IPS DF 19.7 (cell line): ENCODE data around the gene INCA1.
"Not testable (repeated sequence)": the region's sequence is repeated elsewhere in the genome, so short reads cannot be mapped to it uniquely, and the experiment has no call there.

Source experiments
- DNase-seq: peaks from one replicate; pipeline ENCODE4 v3.0.0-alpha.2; 2013; ENCODE audit warnings: low read depth, low spot score

INCA1 gene, protein sequence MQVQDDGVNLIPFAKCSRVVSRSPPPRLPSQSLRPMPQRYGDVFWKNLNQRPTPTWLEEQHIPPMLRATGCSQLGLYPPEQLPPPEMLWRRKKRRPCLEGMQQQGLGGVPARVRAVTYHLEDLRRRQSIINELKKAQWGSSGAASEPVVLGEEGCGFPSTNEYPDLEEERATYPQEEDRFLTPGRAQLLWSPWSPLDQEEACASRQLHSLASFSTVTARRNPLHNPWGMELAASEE

GRCh38 chr17:4997302-4998026 lies at the start of gene INCA1, which contains the start of gene KIF1C:
TSS of gene INCA1 (minus strand) at chr17:4997522. CDS start at chr17:4994437, 3,085 bp downstream.
TSS of gene KIF1C (plus strand) at chr17:4997950. CDS start at chr17:5000247, 2,297 bp downstream.
- no peak for DNase-seq

DNA sequence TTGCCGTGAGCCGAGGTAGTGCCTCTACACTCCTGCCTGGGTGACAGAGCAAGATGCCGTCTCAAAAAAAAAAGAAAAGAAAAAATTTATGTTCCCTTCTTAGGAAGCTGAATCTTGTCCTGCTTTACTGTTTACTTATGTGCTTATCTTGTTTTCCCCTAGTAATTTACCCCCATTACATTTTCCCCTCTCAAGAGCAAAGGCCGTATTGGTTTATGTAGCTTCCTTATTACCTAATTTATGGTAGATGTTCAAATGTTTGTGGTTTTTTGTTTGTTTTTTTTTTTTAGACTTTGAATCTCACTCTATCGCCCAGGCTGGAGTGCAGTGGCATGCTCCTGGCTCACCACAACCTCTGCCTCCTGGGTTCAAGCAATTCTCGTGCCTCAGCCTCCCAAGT lies 48.2 kb upstream of the INCA1 start:
- no peak for DNase-seq

- DNase-seq = no peak
Measured at GRCh38 chr17:5044630-5045029, 47.3 kb upstream of the INCA1 start.

DNA sequence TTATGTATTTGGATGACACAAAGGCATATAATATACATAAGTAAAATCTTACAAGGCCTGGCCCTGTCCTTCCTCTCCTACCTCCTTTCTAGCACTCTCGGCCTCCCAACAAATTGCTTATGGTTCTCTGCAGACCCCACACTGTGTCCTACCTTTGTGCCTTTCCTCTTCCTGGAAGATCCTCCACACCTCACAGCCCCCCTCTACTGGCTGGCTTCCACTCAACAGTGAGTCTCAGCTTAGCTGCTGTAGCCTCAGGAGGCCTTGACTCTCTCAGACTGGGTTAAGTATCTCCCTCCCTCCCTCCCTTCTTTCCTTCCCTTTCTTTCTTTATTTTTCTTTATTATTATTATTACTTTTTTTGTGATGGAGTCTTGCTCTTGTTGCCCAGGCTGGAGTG lies 46.2 kb upstream of the INCA1 start:
- no peak for DNase-seq

DNA sequence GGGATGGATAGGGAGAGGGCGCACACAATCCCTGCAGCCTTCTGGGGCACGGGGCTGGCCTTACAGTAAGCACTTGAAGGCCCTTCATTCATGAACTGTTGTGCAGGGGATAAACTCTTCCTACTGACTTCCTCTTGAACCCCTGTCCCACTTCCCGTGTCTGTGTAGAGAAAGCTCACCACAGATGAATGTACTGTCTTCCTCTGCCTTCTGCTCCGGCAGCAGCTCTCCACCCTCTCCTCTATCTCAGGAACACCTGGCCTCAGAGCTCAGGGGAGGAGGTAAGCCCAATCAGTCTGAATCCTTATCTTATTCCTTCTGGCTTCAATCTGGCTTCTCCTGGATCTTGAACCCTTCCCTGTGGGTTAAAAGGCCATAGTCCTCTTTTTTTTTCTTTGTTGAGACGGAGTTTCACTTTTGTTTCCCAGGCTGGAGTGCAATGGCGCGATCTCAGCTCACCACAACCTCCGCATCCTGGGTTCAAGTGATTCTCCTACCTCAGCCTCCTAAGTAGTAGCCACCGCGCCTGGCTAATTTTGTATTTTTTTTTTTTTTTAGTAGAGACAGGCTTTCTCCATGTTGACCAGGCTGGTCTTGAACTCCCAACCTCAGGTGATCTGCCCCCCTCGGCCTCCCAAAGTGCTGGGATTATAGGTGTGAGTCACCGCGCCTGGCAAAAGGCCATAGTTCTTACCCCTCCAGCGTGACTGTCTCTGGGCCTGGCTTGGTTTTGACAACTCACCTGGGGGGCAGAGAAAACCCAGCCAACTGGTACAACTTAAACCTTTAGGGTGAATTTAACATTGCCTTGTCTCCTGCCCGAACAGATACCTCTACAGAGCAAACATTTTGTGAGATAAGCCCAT lies 45.1 kb upstream of the INCA1 start:
- DNase-seq = no peak

DNA sequence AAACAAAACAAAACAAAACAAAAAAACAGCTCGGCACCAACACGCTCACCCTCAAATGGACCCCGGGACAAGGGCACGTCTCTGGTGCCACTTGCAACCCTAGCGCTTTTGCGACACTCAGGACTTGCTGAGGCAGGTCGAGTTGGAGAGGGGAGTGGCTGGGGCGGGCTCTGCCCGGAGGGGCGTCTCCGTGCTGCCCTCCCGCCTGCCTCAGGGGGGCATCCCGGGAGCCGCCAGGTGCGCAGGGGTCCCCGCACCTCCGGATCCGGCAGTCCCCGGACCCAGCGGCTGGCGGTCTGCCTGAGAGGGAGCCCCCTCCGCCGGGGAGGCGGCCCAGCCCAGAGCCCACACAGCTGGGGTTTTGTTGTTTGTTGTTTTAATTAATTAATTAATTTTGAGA lies 38.0 kb upstream of the INCA1 start, which contains the start of gene SLC52A1:
Gene SLC52A1 (minus strand): TSS at position 112 of the 400 bp plus-strand sequence. CDS start 820 bp downstream, outside the sequence.
- DNase-seq = no peak

GRCh38 chr17:5034651-5035050 lies 37.3 kb upstream of the INCA1 start:
- DNase-seq = no peak

DNA sequence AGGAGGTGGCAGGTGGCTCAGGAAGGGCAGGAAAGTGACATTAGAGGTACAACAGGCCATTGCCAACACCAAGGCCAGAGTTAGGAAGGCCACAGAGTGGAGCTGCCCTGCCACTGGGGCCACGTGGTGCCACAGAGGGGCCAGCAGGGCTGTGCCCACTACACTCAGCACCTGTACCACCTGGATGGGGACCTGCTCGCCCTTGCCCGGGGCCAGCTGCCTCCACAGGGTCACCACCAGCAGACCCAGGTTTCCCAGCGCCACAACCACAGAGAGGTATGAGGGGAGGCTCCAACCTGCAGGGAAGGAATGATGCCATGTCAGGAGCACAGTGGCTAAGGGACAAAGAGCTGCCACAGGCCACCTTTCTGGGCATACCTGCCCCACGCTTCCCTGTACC lies 36.7 kb upstream of the INCA1 start:
- DNase-seq = no peak

DNA sequence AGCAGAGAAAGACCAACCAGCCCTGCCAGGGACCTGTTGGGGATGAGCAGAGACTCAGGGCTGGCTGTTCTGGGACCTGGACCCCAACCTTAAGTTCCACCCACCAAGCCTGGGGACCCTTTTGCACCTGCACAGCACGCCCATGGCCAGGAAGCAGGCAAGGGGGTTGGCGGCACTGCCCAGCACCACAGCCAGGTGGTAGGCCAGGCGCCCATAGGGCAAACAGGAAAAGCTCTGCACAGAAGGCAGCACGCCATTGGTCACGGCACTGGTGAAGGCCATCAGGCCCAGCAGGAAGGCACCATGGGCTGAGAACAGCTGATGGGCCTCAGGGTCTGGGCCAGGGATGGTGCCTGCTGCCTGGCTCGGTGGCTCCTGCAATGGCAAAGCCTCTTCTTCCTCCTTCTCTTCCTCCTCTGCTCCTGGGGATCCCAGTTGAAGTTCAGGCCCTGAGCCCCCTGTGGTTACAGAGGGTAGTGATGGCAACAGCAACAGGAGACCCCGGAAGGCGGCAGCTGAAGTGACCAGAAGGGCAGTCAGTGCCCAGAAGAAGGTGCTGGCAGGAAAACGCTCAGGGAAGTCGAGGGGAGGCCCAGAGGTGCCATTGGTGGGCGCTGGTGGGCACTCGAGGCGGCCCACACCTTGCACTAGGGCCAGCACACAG lies 36.2 kb upstream of the INCA1 start:
- no peak for DNase-seq

DNA sequence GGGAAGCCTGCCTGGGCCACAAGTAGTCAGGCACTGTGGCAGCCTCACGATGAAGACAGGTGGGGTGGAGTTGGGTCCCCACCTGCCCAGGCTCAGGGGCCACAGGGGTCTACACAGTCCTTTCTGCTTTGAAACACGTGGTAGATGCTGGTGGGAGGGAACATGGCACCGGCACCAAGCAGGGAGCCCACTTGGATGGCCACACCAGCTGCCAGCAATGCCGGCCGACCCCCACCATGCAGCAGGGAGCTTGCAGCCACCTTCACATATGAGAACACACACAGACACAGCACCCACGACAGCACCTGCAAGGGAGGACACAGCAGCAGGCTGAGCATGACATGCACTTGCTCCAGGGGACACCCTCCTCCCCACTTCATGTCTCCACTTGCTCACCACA lies 35.5 kb upstream of the INCA1 start:
- no peak for DNase-seq

DNA sequence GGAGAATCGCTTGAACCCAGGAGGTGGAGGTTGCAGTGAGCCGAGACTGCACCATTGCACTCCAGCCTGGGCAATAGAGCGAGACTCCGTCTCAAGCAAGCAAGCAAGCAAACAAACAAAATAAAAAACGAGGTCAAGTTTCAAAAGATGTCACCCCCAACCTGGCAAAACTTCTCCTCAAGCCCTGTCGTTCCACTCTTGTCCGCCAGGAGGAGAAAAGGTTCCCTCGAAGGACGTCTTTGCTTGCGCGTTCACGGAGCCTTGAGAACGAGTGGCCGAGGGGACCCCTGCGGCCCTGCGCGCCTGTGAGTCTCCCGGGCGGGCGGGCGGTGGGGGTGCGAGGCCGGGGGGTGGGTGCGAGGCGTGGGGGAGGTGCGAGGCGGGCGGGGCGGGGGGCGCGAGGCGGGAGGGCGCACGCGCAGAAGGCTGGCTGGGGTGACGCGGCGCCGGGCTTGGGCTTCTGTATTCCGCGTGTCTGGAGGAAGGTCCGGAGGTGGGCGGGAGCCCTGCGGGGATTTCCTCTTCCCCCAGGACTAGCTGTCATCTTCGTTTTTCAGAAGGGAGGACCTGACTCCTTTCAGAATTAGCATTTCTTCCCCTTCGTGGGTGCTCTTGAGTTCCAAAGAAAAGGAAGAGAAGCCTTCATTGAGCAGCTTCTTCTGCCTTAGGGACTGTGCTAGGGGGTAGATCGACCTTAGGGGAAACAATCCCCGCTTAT lies 34.2 kb upstream of the INCA1 start:
- DNase-seq = no peak

GRCh38 chr17:5030168-5030567 lies 32.8 kb upstream of the INCA1 start:
- DNase-seq = not testable (repeated sequence)

DNA sequence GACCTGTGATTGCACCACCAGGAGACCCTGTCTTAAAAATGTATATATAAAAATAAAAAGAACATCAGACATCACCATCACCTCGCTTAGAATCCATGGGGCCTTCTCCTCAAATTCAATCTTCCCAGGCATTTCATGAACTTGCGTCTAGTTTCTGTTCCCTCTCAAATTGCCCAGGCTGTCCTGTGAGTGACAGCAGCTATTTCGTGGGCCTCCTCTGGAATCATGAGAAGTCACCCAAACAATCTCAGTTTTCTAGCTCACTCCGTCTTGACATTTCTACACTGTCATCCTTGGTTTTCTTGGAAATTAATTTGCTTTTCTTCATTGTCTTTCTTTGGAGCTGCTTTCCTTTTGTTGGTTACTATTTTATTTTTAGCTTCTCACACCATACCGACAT lies 30.6 kb upstream of the INCA1 start:
- no peak for DNase-seq

DNA sequence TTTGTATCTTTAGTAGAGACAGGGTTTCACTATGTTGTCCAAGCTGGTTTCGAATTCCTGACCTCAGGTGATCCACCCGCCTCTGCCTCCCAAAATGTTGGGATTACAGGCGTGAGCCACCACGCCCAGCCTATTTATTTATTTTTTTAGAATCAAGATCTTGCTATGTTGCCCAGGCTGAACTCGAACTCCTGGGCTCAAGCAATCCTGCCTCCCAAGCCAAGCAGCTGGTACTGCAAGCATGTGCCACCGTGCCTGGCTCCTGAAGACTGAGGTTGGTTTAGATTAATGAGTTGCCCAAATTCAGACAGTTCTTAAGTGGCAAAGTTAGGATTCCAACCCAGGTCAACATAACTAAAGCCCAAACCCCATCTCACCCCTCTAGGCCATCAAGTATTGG lies 30.0 kb upstream of the INCA1 start:
- no peak for DNase-seq

DNA sequence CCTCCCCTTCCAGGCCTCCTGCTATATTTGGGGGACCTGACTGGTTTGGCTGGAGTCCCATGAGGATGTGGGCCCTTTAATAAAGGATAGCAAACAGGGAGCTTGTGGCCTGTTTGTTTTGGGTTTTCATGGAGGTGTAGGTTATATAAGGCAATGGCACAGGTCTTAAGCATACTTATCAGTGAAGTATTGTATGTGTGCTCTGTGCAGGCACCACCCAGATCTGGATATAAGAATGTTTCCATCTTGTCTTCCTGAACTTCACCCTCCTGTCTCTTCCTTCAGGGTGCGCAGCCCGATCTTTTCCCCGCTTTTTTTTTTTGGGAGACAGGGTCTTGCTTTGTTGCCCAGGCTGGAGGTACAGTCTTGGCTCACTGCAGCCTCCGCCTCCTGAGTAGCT lies 27.3 kb upstream of the INCA1 start:
- DNase-seq = no peak

GRCh38 chr17:5023588-5024147 lies 26.3 kb upstream of the INCA1 start:
- DNase-seq = no peak

DNA sequence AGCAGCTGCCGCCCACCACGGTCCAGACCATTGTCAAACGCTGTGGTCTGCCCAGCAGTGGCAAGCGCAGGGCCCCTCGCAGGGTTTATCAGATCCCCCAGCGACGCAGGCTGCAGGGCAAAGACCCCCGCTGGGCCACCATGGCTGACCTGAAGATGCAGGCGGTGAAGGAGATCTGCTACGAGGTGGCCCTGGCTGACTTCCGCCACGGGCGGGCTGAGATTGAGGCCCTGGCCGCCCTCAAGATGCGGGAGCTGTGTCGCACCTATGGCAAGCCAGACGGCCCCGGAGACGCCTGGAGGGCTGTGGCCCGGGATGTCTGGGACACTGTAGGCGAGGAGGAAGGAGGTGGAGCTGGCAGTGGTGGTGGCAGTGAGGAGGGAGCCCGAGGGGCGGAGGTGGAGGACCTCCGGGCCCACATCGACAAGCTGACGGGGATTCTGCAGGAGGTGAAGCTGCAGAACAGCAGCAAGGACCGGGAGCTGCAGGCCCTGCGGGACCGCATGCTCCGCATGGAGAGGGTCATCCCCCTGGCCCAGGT lies 24.9 kb upstream of the INCA1 start:
- DNase-seq = no peak

DNA sequence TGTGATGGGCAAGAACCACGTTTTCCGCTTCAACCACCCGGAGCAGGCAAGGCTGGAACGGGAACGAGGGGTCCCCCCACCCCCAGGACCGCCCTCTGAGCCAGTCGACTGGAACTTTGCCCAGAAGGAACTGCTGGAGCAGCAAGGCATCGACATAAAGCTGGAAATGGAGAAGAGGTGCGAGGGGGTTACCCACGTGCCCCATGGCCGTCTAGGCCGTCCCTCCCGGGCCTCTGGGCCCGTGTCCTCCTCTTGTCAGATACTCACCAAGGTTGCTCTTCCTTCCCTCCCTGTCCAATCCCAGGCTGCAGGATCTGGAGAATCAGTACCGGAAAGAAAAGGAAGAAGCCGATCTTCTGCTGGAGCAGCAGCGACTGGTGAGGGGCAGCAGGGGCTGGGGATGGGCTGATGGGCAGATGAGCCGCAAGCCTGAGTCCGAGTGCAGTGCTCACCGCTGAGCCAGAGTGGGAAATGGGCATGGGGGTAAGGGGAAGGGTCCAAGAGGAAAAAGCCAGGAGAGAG lies 23.2 kb upstream of the INCA1 start:
- no peak for DNase-seq

GRCh38 chr17:5019475-5019956 lies 22.2 kb upstream of the INCA1 start:
- no peak for DNase-seq

DNA sequence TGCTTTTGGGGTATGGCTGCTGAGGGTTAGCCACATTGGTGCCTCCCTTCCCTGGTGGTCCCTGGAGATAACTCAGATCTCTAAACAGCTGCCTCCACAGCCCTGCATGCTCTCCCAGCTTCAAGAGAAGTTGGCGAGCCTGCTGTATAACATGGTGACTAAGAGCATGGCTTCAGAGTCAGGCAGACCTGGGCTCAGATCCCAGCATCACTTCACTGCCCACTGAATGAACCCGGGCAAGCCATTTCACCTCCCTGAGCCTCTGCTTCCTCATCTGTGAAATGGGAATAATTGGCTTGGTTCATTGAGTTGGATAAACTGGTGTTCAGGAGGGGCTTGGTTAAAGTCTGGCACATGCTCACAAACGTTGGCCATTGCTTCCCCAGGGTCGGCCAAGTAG lies 17.0 kb upstream of the INCA1 start:
- DNase-seq = no peak
